ENCODE results near the gene TWIST1.

- no peak for TF ChIP-seq ZNF384 (IDR thresholded peaks at IDR 0.05)
- no peak for TF ChIP-seq ARNT (IDR thresholded peaks at IDR 0.05)
- no peak for TF ChIP-seq SUZ12 (IDR thresholded peaks at IDR 0.05)
- TF ChIP-seq HDGF (IDR thresholded peaks at IDR 0.05; ENCODE audit: borderline replicate concordance) = no peak
- no peak for TF ChIP-seq NFRKB (IDR thresholded peaks at IDR 0.05)
- no peak for TF ChIP-seq SP1 (IDR thresholded peaks at IDR 0.05)
- TF ChIP-seq FOXA1 (IDR thresholded peaks at IDR 0.05) = no peak
- no peak for TF ChIP-seq BHLHE40 (IDR thresholded peaks at IDR 0.05; ENCODE audit: borderline replicate concordance)
- TF ChIP-seq FOXM1 (IDR thresholded peaks at IDR 0.05; ENCODE audit: borderline replicate concordance) = no peak
- no peak for TF ChIP-seq ELF4 (IDR thresholded peaks at IDR 0.05)
Measured at GRCh38 chr7:19101472-19101871, 16.0 kb downstream of the TWIST1 start.

Data from HEK293T (cell line).